HCT116 (cell line): ENCODE data around the gene KRT33B. TPM values are rescaled to one million over a fixed set of nuclear protein-coding genes. Genes with fewer than 3 reads are reported as not detected.

Experiments used
- ATAC-seq: fragments of 200-7000 bp; cut with Tn5 transposase; 2 replicates; pipeline ENCODE4 v1.9.1; 2020; ENCODE audit warnings: mild to moderate bottlenecking, moderate library complexity
- BruUV-seq: library from RNA; stranded (reverse); fragments of 400-500 nt; replicated peaks from 2 replicates; lab custom pipeline; 2021; lab: Mats Ljungman, UMichigan
- CTCF ChIA-PET: fragments of 300-600 bp; sonication (Branson Sonifier 250); formaldehyde crosslinking; loops from one replicate; lab custom pipeline; 2021; ENCODE audit warnings: antibody characterized with exemption; lab: Charles Lee
- POLR2A ChIA-PET: fragments of 300-600, 350-600 bp; sonication (Branson Sonifier 250); formaldehyde crosslinking; loops from one replicate; lab custom pipeline; 2021; ENCODE audit warnings: antibody characterized with exemption; lab: Charles Lee
- RAD21 ChIA-PET, 2 experiments: fragments of 300-600 bp; sonication (Branson Sonifier 250); formaldehyde crosslinking; loops; one replicate each; lab custom pipeline; 2023; ENCODE audit warnings: low total read pairs in 2 of 2; ENCODE audit not compliant: uncharacterized antibody in 2 of 2, unreplicated experiment in 2 of 2, low non-redundant PET in 1 of 2; lab: Charles Lee
- DNase-seq: peaks from one replicate; pipeline ENCODE4 v3.0.0-alpha.2; 2010; ENCODE audit warnings: low read depth, low spot score
- H2AFZ ChIP-seq: fragments of 200-600 bp; shearing (Covaris generic), sonication (generic); 2 replicates; pipeline ENCODE4 v1.6.1; 2017; ENCODE audit warnings: low read depth, mixed run types, mixed read lengths, antibody characterized with exemption, low read length; ENCODE audit not compliant: poor library complexity, severe bottlenecking
- H3K27ac ChIP-seq: 2 replicates; pipeline ENCODE4 v1.5.1; 2012; ENCODE audit warnings: low read depth, low read length
- H3K27me3 ChIP-seq: fragments of 200-600 bp; sonication (generic); 2 replicates; pipeline ENCODE4 v1.6.1; 2016; ENCODE audit warnings: mixed run types, low read length, mixed read lengths; ENCODE audit not compliant: insufficient read depth
- H3K36me3 ChIP-seq, 2 experiments: fragments of 200-500 bp in 1 of 2; fragments of 200-600 bp in 1 of 2; sonication (Bioruptor generic) in 1 of 2; sonication (generic) in 1 of 2; 2 replicates each; pipeline versions ENCODE4 v1.5.1 to v1.6.1; 2014 to 2016; ENCODE audit warnings: low read length in 2 of 2, inconsistent platforms in 1 of 2, mixed read lengths in 1 of 2, mixed run types in 1 of 2; ENCODE audit not compliant: insufficient read depth in 2 of 2, control insufficient read depth in 1 of 2
- H3K4me1 ChIP-seq, 2 experiments: fragments of 200-600 bp in 1 of 2; sonication (generic) in 1 of 2; 2 replicates each; pipeline versions ENCODE4 v1.5.1 to v1.6.1; 2012 to 2017; ENCODE audit warnings: low read length in 2 of 2, inconsistent platforms in 1 of 2, mild to moderate bottlenecking in 1 of 2, mixed read lengths in 1 of 2, mixed run types in 1 of 2, moderate library complexity in 1 of 2; ENCODE audit not compliant: insufficient read depth in 2 of 2, control insufficient read depth in 1 of 2
- H3K4me2 ChIP-seq: fragments of 200-600 bp; sonication (generic); 2 replicates; pipeline ENCODE4 v1.6.1; 2017; ENCODE audit warnings: mixed run types, low read length, mixed read lengths
- H3K4me3 ChIP-seq, 2 experiments: fragments of 200-600 bp in 1 of 2; sonication (generic) in 1 of 2; replicated peaks in 1 of 2; 2 replicates each; pipeline ENCODE4 v1.5.1; 2011 to 2016; ENCODE audit warnings: low read length in 2 of 2, control low read depth in 1 of 2, low read depth in 1 of 2, mild to moderate bottlenecking in 1 of 2, mixed read lengths in 1 of 2, mixed run types in 1 of 2
- H3K79me2 ChIP-seq: fragments of 200-600 bp; sonication (generic); 2 replicates; pipeline ENCODE4 v1.6.1; 2017; ENCODE audit warnings: mild to moderate bottlenecking, mixed run types, low read length, moderate library complexity, mixed read lengths; ENCODE audit not compliant: insufficient read depth
- H3K9ac ChIP-seq: fragments of 200-600 bp; sonication (generic); 2 replicates; pipeline ENCODE4 v1.6.1; 2016; ENCODE audit warnings: low read length, mixed read lengths
- H3K9me2 ChIP-seq: fragments of 200-600 bp; sonication (generic), shearing (Covaris generic); 2 replicates; pipeline ENCODE4 v1.6.1; 2017; ENCODE audit warnings: mixed run types, mild to moderate bottlenecking, moderate library complexity; ENCODE audit not compliant: insufficient read depth
- H3K9me3 ChIP-seq, 2 experiments: fragments of 200-500 bp in 1 of 2; fragments of 200-600 bp in 1 of 2; sonication (Bioruptor generic) in 1 of 2; sonication (generic) in 1 of 2; 2 replicates each; pipeline ENCODE4 v1.6.1; 2014 to 2017; ENCODE audit warnings: low read length in 2 of 2, mixed read lengths in 2 of 2, inconsistent platforms in 1 of 2, low read depth in 1 of 2, mild to moderate bottlenecking in 1 of 2, mixed run types in 1 of 2, moderate library complexity in 1 of 2; ENCODE audit not compliant: control insufficient read depth in 1 of 2, insufficient read depth in 1 of 2
- H4K20me1 ChIP-seq: fragments of 200-600 bp; sonication (generic), shearing (Covaris generic); 2 replicates; pipeline ENCODE4 v1.6.1; 2017; ENCODE audit warnings: mixed run types, mild to moderate bottlenecking, moderate library complexity; ENCODE audit not compliant: insufficient read depth
- ATF3 ChIP-seq: IDR thresholded peaks from 2 replicates; pipeline ENCODE4 v1.6.1; 2012
- CBX3 ChIP-seq: IDR thresholded peaks from 2 replicates; pipeline ENCODE4 v1.6.1; 2012; ENCODE audit warnings: low read depth
- CEBPB ChIP-seq: IDR thresholded peaks from 2 replicates; pipeline ENCODE4 v1.6.1; 2012; ENCODE audit warnings: low read depth
- EGR1 ChIP-seq: IDR thresholded peaks from 2 replicates; pipeline ENCODE4 v1.6.1; 2012; ENCODE audit warnings: low read depth
- ELF1 ChIP-seq: IDR thresholded peaks from 2 replicates; pipeline ENCODE4 v1.6.1; 2012; ENCODE audit warnings: low read depth, borderline replicate concordance
- EZH2 ChIP-seq: fragments of 200-600 bp; sonication (generic); IDR thresholded peaks from 2 replicates; pipeline ENCODE4 v1.6.1; 2017; ENCODE audit warnings: antibody characterized with exemption, mixed run types
- FOSL1 ChIP-seq: IDR thresholded peaks from 2 replicates; pipeline ENCODE4 v1.6.1; 2012; ENCODE audit warnings: low read depth
- JUND ChIP-seq: IDR thresholded peaks from 2 replicates; pipeline ENCODE4 v1.6.1; 2012
- MAX ChIP-seq: IDR thresholded peaks from 2 replicates; pipeline ENCODE4 v1.6.1; 2012
- POLR2A ChIP-seq: IDR thresholded peaks from 2 replicates; pipeline ENCODE4 v1.7.0; 2011; ENCODE audit warnings: borderline replicate concordance; ENCODE audit not compliant: insufficient read depth, insufficient read length; ENCODE audit errors: extremely low read depth
- REST ChIP-seq: IDR thresholded peaks from 2 replicates; pipeline ENCODE4 v1.6.1; 2012; ENCODE audit warnings: low read depth
- SIN3A ChIP-seq: IDR thresholded peaks from 2 replicates; pipeline ENCODE4 v1.6.1; 2012; ENCODE audit warnings: low read depth
- SP1 ChIP-seq: IDR thresholded peaks from 2 replicates; pipeline ENCODE4 v1.6.1; 2012; ENCODE audit warnings: low read depth
- SRF ChIP-seq: IDR thresholded peaks from 2 replicates; pipeline ENCODE4 v1.6.1; 2012; ENCODE audit warnings: low read depth
- TCF7L2 ChIP-seq: IDR thresholded peaks from 2 replicates; pipeline ENCODE4 v1.7.0; 2011; ENCODE audit warnings: borderline replicate concordance, inconsistent platforms; ENCODE audit not compliant: insufficient read depth, insufficient read length; ENCODE audit errors: extremely low read depth
- ZBTB33 ChIP-seq: IDR thresholded peaks from 2 replicates; pipeline ENCODE4 v1.6.1; 2011; ENCODE audit warnings: mild to moderate bottlenecking, low read length, moderate library complexity; ENCODE audit not compliant: insufficient replicate concordance; ENCODE audit errors: extremely low read depth
- ZFX ChIP-seq: fragments of 450-650 bp; IDR thresholded peaks from 2 replicates; pipeline ENCODE4 v1.6.1; 2017
- ZNF274 ChIP-seq: fragments of 200-500 bp; sonication (Bioruptor generic); IDR thresholded peaks from 2 replicates; pipeline ENCODE4 v1.6.1; 2014; ENCODE audit warnings: mild to moderate bottlenecking, low read depth, low read length, inconsistent platforms
- intact Hi-C: fragments of 100-400 bp; cut with micrococcal nuclease; formaldehyde crosslinking; loops from 2 replicates; pipeline ENCODE4 v1.10.0; 2022
- total RNA-seq: library from RNA; stranded (reverse); gene quantifications from one replicate; pipeline ENCODE4 v1.2.1, GENCODE V29; 2021; ENCODE audit not compliant: unreplicated experiment
- TF ChIP-seq, protein P1 (sequence below), 3 experiments: fragments of 200-600 bp in 1 of 3; sonication (generic) in 1 of 3; IDR thresholded peaks in 2 of 3; conservative IDR thresholded peaks in 1 of 3; 2 replicates each; pipeline ENCODE4 v1.5.1; 2012 to 2017; ENCODE audit warnings: low read depth in 2 of 3, low read length in 2 of 3, antibody characterized with exemption in 1 of 3, borderline replicate concordance in 1 of 3, control low read depth in 1 of 3, mild to moderate bottlenecking in 1 of 3, mixed read lengths in 1 of 3, mixed run types in 1 of 3, moderate library complexity in 1 of 3; ENCODE audit not compliant: insufficient read depth in 1 of 3

The KRT33B gene
- total RNA-seq, 1 experiment from 2014 or later = not detected

GRCh38 chr17:41404024-41404671, 34.5 kb upstream of the KRT33B start:
- no peaks in the 10 kb centered on the region for H3K9me2 ChIP-seq
- no peaks in the 10 kb centered on the region for H3K79me2 ChIP-seq
- no peaks in the 10 kb centered on the region for H4K20me1 ChIP-seq
- POLR2A ChIA-PET = interaction anchor here (0.8 to 1.9 kb wide), 7 partner anchors 9 to 145 kb away, joined by 3 to 5 read pairs (median 3); partner anchors contain the start of gene KRT19
- intact Hi-C loops = loop anchor here (1.0 to 10.0 kb wide), 4 partner anchors 145 to 599 kb away; no protein-coding TSS in a partner anchor
- DNase-seq (peak; percentile 99), ATAC-seq (peak; percentile 84)
- H3K36me3 ChIP-seq = peaks cover 0 to 4% of the 10 kb centered on the region in 2 experiments; a peak in 1 of 4 replicates
- CTCF ChIA-PET = interaction anchor here (1.1 to 2.9 kb wide), 5 partner anchors 14 to 259 kb away, joined by 3 to 16 read pairs (median 7); no protein-coding TSS in a partner anchor
- peaks cover 43 to 73% of the 10 kb centered on the region in 2 experiments for H3K4me1 ChIP-seq
- no TSS peak for BruUV-seq
- H3K9ac ChIP-seq = peak overlapping the region; percentile 60
- H3K27ac ChIP-seq = peak overlapping the region; percentile 78
- RAD21 ChIA-PET = interaction anchor here (1.0 to 2.3 kb wide), 7 partner anchors 92 to 494 kb away, joined by 3 to 7 read pairs (median 5); no protein-coding TSS in a partner anchor
- H3K4me3 ChIP-seq = no peak overlapping the region
- H3K9me3 ChIP-seq = peaks cover 0 to 3% of the 10 kb centered on the region in 2 experiments; a peak in 1 of 4 replicates
- no peak overlapping the region for H2AFZ ChIP-seq
- H3K4me2 ChIP-seq = peak overlapping the region; percentile 60
- H3K27me3 ChIP-seq = no peaks in the 10 kb centered on the region
- TF ChIP-seq SRF (peak; percentile 100), TCF7L2 (peak; percentile 100), POLR2A (no peak), SP1 (peak; percentile 100), EZH2 (no peak), ZNF274 (no peak), FOSL1 (peak; percentile 100), JUND (peak; percentile 100), SIN3A (peak; percentile 94; the same call in 1 of the 2 replicates), ATF3 (no peak; the same call in 1 of the 2 replicates), CEBPB (peak; percentile 98), EGR1 (peak; percentile 70), ZFX (no peak), ELF1 (no peak; the same call in 1 of the 2 replicates), REST (no peak), ZBTB33 (no peak), CBX3 (peak; percentile 93; the same call in 1 of the 2 replicates), MAX (peak; percentile 81)
- TF ChIP-seq, protein P1, sequence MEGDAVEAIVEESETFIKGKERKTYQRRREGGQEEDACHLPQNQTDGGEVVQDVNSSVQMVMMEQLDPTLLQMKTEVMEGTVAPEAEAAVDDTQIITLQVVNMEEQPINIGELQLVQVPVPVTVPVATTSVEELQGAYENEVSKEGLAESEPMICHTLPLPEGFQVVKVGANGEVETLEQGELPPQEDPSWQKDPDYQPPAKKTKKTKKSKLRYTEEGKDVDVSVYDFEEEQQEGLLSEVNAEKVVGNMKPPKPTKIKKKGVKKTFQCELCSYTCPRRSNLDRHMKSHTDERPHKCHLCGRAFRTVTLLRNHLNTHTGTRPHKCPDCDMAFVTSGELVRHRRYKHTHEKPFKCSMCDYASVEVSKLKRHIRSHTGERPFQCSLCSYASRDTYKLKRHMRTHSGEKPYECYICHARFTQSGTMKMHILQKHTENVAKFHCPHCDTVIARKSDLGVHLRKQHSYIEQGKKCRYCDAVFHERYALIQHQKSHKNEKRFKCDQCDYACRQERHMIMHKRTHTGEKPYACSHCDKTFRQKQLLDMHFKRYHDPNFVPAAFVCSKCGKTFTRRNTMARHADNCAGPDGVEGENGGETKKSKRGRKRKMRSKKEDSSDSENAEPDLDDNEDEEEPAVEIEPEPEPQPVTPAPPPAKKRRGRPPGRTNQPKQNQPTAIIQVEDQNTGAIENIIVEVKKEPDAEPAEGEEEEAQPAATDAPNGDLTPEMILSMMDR (IDR thresholded peaks at IDR 0.05 in 2 of 3, conservative IDR thresholded peaks at IDR 0.05 in 1 of 3; ENCODE audit: borderline replicate concordance in 1 of 3, insufficient read depth in 1 of 3, low read depth in 2 of 3, low read length in 2 of 3) = no peak
